GM12874 (cell line): Measurements from ENCODE around the gene TEP1.

Experiments
- TF ChIP-seq, protein P1 (sequence below): IDR thresholded peaks from 2 replicates; pipeline ENCODE4 v1.5.1; 2011; ENCODE audit warnings: low read depth, mild to moderate bottlenecking, control low read depth, low read length, moderate library complexity; ENCODE audit not compliant: insufficient read depth

TEP1 gene

DNA sequence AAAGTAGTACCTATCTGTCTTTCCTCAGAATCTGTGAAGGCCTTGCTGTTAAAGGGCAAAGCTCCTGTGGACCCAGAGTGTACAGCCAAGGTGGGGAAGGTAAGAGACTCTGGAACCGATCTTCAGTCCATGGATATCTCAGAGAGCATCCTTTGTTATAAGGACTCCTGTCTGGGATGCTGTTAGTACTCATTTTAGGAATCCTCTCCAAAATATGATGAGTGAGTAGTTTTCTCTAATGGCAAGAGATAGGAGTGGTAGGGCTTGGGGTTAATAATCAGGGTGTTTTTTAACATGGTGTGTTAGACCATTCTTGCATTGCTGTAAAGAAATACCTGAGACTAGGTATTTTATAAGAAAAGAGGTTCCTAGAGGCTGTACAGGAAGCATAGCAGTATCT is 67.9 kb downstream of the TEP1 start:
- TF ChIP-seq, protein P1, sequence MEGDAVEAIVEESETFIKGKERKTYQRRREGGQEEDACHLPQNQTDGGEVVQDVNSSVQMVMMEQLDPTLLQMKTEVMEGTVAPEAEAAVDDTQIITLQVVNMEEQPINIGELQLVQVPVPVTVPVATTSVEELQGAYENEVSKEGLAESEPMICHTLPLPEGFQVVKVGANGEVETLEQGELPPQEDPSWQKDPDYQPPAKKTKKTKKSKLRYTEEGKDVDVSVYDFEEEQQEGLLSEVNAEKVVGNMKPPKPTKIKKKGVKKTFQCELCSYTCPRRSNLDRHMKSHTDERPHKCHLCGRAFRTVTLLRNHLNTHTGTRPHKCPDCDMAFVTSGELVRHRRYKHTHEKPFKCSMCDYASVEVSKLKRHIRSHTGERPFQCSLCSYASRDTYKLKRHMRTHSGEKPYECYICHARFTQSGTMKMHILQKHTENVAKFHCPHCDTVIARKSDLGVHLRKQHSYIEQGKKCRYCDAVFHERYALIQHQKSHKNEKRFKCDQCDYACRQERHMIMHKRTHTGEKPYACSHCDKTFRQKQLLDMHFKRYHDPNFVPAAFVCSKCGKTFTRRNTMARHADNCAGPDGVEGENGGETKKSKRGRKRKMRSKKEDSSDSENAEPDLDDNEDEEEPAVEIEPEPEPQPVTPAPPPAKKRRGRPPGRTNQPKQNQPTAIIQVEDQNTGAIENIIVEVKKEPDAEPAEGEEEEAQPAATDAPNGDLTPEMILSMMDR: no peak

DNA sequence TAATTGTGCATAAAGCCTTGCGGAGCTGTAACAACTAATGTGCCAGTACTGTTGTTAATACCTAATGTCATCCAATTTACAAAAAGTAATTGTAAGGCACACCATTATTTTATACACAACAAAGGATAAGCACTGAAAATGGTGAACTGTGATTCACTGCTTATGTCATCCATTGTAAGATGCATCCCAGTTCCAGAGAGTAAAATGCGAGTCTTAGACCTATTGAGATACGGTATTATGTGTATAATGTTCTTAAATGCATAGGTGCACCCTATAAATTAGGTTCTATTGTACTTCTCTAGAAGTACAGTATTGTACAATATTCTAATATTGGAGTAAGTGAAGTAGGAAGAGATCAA is 69.5 kb downstream of the TEP1 start:
- TF ChIP-seq, protein P1: no peak

DNA sequence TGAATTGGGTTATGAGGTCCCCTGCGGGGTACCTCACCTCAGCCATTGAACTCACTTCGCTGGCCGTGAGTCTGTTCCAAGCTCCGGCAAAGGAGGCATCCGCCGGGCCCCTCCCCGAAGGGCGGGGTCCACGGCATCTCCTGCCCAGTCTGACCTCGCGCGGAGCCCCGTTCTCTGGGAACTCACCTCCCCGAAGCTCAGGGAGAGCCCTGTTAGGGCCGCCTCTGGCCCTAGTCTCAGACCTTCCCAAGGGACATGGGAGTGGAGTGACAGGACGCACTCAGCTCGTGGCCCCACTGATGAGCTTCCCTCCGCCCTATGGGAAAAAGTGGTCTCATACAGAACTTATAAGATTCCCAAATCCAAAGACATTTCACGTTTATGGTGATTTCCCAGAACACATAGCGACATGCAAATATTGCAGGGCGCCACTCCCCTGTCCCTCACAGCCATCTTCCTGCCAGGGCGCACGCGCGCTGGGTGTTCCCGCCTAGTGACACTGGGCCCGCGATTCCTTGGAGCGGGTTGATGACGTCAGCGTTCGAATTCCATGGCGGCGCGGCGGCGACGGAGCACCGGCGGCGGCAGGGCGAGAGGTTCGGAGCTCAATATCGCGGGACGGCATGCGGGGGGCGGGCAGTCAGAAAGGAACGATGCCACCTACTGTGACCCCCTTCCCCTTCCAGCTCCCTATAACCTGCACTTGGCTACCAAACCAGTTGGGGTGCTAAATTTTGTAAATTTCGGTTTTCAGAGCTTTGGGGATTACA is 70.0 kb downstream of the TEP1 start, which contains the start of gene PARP2:
PARP2 (plus strand) TSS at position 544 of the 770 bp plus-strand sequence; CDS start at position 551, 7 bp downstream.
- TF ChIP-seq, protein P1: no peak

DNA sequence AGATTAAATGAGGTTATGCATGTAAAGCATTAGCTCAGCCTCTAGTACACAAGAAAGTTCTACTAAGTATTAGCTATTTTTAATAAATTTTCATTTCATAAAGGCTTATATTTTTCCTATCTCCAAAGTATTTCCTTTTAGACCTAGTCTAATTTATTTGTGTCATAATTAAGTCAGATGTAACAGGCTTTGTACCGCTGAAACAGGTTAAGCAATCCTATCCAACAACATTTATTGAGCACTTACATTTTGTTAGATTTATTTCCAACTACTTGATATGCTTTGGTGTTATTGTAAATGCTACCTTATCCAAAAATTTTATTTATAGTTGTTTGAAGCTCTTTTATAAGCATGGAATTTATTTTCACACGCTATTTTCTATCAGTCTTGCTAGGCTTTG is 71.7 kb downstream of the TEP1 start:
- TF ChIP-seq, protein P1: no peak

DNA sequence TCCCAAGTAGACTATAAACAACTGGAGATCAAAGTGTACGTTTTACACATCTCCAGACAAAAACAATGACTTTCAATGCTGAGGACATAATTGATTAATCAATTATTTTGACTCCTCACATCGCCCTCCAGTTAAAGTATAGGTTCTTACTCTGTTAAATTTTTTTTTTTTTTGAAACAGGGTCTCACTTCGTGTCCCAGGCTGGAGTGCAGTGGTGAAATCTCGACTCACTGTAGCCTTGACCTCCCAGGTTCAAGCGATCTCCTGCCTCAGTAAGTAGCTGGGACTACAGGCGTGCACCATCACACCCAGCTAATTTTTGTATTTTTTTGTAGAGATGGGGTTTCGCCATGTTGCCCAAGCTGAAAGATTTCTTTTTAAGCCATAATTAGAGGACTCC is 79.3 kb downstream of the TEP1 start:
- TF ChIP-seq, protein P1: no peak

DNA sequence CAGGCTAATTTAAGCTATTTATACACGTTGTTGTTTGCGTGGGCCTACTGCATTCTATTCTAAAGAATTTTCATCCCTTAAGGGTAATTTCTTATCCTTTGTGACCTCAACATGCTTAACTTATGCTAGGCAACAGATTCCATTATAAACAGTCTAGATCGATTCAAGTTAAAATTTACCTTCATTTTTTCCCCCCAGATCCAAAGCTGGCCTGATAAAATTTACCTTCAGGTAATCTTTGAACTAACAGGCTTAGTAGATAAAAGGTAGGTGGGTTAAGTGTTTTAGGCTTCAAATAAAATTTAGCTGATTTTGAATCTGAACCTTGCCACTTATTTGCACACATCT is 79.8 kb downstream of the TEP1 start:
- TF ChIP-seq, protein P1: no peak

DNA sequence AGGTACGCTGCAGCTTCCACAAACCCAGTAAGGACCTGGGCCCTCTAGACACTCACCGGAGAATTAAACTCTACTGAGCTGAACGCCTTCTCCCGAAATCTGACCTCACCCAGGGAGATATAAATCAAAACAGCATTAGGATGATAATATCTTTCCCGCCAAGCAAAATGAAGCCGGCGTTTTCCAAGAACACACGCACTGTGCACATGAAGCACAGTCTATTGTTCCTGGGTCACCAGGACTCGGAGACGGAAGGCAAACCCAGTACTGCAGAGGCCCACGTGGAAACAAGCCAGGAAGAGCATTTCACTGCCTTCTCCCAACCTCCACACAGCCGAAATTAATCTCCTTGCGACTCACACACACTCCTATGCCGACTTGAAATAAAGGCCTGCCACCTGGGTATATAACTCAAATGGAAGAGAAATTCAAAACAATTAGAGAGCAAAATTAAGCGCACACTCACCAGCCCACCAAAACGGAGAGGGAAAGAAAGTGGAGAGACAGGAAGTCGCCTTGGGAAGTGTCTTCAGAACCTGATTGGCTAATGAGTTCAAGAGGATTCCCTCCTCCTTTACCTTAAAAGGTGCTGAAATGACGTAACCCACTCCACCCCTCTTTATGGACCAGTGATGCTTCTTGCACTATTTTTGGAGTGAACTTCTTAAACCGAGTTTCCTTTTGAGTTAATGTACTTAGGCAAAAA is 80.4 kb downstream of the TEP1 start, which contains the start of gene CCNB1IP1:
CCNB1IP1 (minus strand) TSS at position 492 of the 706 bp plus-strand sequence. CDS start 16,756 bp downstream, outside the sequence.
- TF ChIP-seq, protein P1: no peak
